Effector CD8-positive, alpha-beta T cell (primary cell): ENCODE data around the gene PTPRA.

Experiments used
- DNase-seq: peaks from one replicate; lab custom pipeline; 2025; lab: John Stamatoyannopoulos, UW

The PTPRA gene

GRCh38 chr20:2858591-2858990 is 14.7 kb upstream of the PTPRA start:
- no peak for DNase-seq

- no peak for DNase-seq
Measured at GRCh38 chr20:2859330-2860121, 13.8 kb upstream of the PTPRA start.

- no peak for DNase-seq
Measured at GRCh38 chr20:2864626-2865025, 8.7 kb upstream of the PTPRA start.

- no peak for DNase-seq
Measured at GRCh38 chr20:2865101-2865500, 8.2 kb upstream of the PTPRA start.

- peak; percentile 13 for DNase-seq
Measured at GRCh38 chr20:2865630-2866029, 7.7 kb upstream of the PTPRA start.

GRCh38 chr20:2866236-2866635 is 7.0 kb upstream of the PTPRA start:
- DNase-seq = no peak

GRCh38 chr20:2867081-2867864 is 6.0 kb upstream of the PTPRA start:
- DNase-seq = no peak

GRCh38 chr20:2869381-2869780 is 3.9 kb upstream of the PTPRA start:
- DNase-seq = no peak

GRCh38 chr20:2871111-2871465 is 2.2 kb upstream of the PTPRA start:
- DNase-seq = no peak

GRCh38 chr20:2871661-2872458 is 1.4 kb upstream of the PTPRA start:
- DNase-seq = no peak

GRCh38 chr20:2872459-2873009 is 747 bp upstream of the PTPRA start:
- DNase-seq = peak; percentile 61

GRCh38 chr20:2873747-2874041 is 413 bp downstream of the PTPRA start:
- DNase-seq = peak; percentile 61

GRCh38 chr20:2874456-2874855 is 1.2 kb downstream of the PTPRA start:
- no peak for DNase-seq

GRCh38 chr20:2875690-2876203 is 2.5 kb downstream of the PTPRA start:
- DNase-seq = no peak

GRCh38 chr20:2878515-2878914 is 5.2 kb downstream of the PTPRA start:
- DNase-seq = no peak

- DNase-seq = no peak
Measured at GRCh38 chr20:2879146-2879545, 5.9 kb downstream of the PTPRA start.

- no peak for DNase-seq
Measured at GRCh38 chr20:2880650-2881049, 7.4 kb downstream of the PTPRA start.

GRCh38 chr20:2883726-2884637 is 10.7 kb downstream of the PTPRA start:
- no peak for DNase-seq

- DNase-seq = no peak
Measured at GRCh38 chr20:2887715-2888114, 14.4 kb downstream of the PTPRA start.

- no peak for DNase-seq
Measured at GRCh38 chr20:2888224-2888955, 15.1 kb downstream of the PTPRA start.
